GM21786 (cell line): Measurements from ENCODE around the gene UBXN11.
"Not testable (repeated sequence)": the region's sequence is repeated elsewhere in the genome, so short reads cannot be mapped to it uniquely, and the experiment has no call there.

Experiments used
- ATAC-seq: cut with Tn5 transposase; IDR thresholded peaks from one replicate; pipeline ENCODE4 v1.9.1; 2021; ENCODE audit not compliant: unreplicated experiment

The UBXN11 gene

GRCh38 chr1:26337206-26337535 is 30.7 kb upstream of the UBXN11 start:
- ATAC-seq, result no peak

GRCh38 chr1:26336477-26337205 is 30.2 kb upstream of the UBXN11 start:
- no peak for ATAC-seq

- ATAC-seq, result no peak
Measured at GRCh38 chr1:26335774-26336476, 29.5 kb upstream of the UBXN11 start.

GRCh38 chr1:26333312-26333711 is 26.9 kb upstream of the UBXN11 start:
- not testable (repeated sequence) for ATAC-seq

- no peak for ATAC-seq
Measured at GRCh38 chr1:26330276-26330675, 23.8 kb upstream of the UBXN11 start.

- not testable (repeated sequence) for ATAC-seq
Measured at GRCh38 chr1:26329380-26329779, 22.9 kb upstream of the UBXN11 start.

- no peak for ATAC-seq
Measured at GRCh38 chr1:26328597-26328996, 22.2 kb upstream of the UBXN11 start.

- no peak for ATAC-seq
Measured at GRCh38 chr1:26327956-26328362, 21.5 kb upstream of the UBXN11 start.

GRCh38 chr1:26324550-26324949 is 18.1 kb upstream of the UBXN11 start:
- ATAC-seq, result no peak

- ATAC-seq, result no peak
Measured at GRCh38 chr1:26323382-26323781, 16.9 kb upstream of the UBXN11 start.

- ATAC-seq, result no peak
Measured at GRCh38 chr1:26322042-26322331, 15.6 kb upstream of the UBXN11 start.

GRCh38 chr1:26321315-26322041 is 15.0 kb upstream of the UBXN11 start:
- peak; percentile 39 for ATAC-seq

GRCh38 chr1:26320896-26321295 is 14.5 kb upstream of the UBXN11 start:
- no peak for ATAC-seq

GRCh38 chr1:26318338-26319064 is 12.1 kb upstream of the UBXN11 start:
- no peak for ATAC-seq

- ATAC-seq, result peak; percentile 35
Measured at GRCh38 chr1:26317612-26318337, 11.3 kb upstream of the UBXN11 start, which contains the start of gene CD52. TSS of gene CD52 (plus strand) at chr1:26317958. CDS start at chr1:26318018, 60 bp downstream.

- no peak for ATAC-seq
Measured at GRCh38 chr1:26317146-26317545, 10.7 kb upstream of the UBXN11 start.

GRCh38 chr1:26315874-26316850 is 9.7 kb upstream of the UBXN11 start:
- ATAC-seq, result no peak

GRCh38 chr1:26314501-26314900 is 8.1 kb upstream of the UBXN11 start:
- no peak for ATAC-seq
